ENCODE measurements around the gene ADAM12. TPM values are rescaled to one million over a fixed set of nuclear protein-coding genes. Genes with fewer than 3 reads are reported as not detected.
A peak's percentile ranks its signal among the peaks of the same experiment; 100 is the strongest.

The ADAM12 gene
- total and polyA plus RNA-seq, 2 donors (not counting 3 experiments of a cell fraction or from before 2014, with no cell fraction given), result 0.22 to 0.33 TPM

DNA sequence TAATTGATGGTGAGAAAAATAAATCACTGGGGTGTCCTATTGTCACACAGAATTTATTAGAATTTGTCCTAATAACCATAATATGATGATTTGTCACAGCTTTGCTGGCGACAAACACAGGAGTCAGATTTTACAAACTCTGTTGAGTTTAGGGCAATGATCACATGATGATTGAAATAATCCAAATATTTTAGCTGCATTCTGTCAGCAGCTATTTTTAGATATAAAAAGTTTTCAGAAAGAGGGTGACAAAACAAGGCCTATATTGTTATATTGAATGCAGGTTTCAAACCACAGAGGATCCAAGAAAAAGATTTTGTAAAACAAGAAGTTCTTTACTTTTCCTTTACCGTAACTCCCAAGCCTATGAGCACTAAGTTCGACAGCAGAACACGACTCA, 178.8 kb downstream of the ADAM12 start:
- no peak for DNase-seq (ENCODE audit: low read depth, low spot score)
- POLR2A ChIA-PET, result no interaction called here
- Histone ChIP-seq H3K79me2 (ENCODE audit: control insufficient read depth, insufficient read depth, low read length) (no peaks in the 10 kb centered on the region), H3K27me3 (ENCODE audit: control insufficient read depth in 2 of 2, insufficient read depth in 2 of 2, low read length in 2 of 2) (no peaks in the 10 kb centered on the region), H3K36me3 (ENCODE audit: control insufficient read depth in 2 of 2, extremely low read depth in 1 of 2, insufficient read depth in 2 of 2, low read length in 2 of 2) (no peaks in the 10 kb centered on the region), H3K9me3 (replicated peaks; ENCODE audit: control insufficient read depth, insufficient read depth, low read length) (no peaks in the 10 kb centered on the region), H3K4me1 (ENCODE audit: control insufficient read depth, extremely low read depth, insufficient read depth, low read length) (no peaks in the 10 kb centered on the region), H3K9me1 (replicated peaks; ENCODE audit: control insufficient read depth, extremely low read depth, insufficient read depth, low read length) (no peaks in the 10 kb centered on the region), H3K9ac (replicated peaks; ENCODE audit: extremely low read depth, insufficient read depth, low read length) (no peak overlapping the region), H3K4me2 (ENCODE audit: insufficient read depth, low read length) (no peak overlapping the region), H3K27ac (ENCODE audit: insufficient read depth, low read depth, low read length) (no peak overlapping the region), H3K4me3 (replicated peaks in 1 of 3; ENCODE audit: insufficient read depth in 1 of 3, low read depth in 1 of 3, low read length in 3 of 3) (no peak overlapping the region), H4K20me1 (replicated peaks; ENCODE audit: control insufficient read depth, extremely low read depth, insufficient read depth, low read length) (no peaks in the 10 kb centered on the region), H2AFZ (ENCODE audit: low read depth, low read length) (no peak overlapping the region)
- intact Hi-C loops (cut with micrococcal nuclease) (no loop called here), dilution Hi-C loops (cut with MboI; ENCODE audit: extremely low pct_ligation_motif_present, low sequenced_read_pairs) (no loop called here)
- CTCF ChIA-PET, result interaction anchor here (1.2 kb wide), 1 partner anchor 338 kb away, joined by 3 read pairs; no protein-coding TSS in a partner anchor
- no TSS peak for BruUV-seq (replicated peaks)
- FAIRE-seq, result no peak
- TF ChIP-seq FOS (IDR thresholded peaks at IDR 0.05; ENCODE audit: borderline replicate concordance, insufficient read depth, low read length), result no peak
- TF ChIP-seq, protein P1, sequence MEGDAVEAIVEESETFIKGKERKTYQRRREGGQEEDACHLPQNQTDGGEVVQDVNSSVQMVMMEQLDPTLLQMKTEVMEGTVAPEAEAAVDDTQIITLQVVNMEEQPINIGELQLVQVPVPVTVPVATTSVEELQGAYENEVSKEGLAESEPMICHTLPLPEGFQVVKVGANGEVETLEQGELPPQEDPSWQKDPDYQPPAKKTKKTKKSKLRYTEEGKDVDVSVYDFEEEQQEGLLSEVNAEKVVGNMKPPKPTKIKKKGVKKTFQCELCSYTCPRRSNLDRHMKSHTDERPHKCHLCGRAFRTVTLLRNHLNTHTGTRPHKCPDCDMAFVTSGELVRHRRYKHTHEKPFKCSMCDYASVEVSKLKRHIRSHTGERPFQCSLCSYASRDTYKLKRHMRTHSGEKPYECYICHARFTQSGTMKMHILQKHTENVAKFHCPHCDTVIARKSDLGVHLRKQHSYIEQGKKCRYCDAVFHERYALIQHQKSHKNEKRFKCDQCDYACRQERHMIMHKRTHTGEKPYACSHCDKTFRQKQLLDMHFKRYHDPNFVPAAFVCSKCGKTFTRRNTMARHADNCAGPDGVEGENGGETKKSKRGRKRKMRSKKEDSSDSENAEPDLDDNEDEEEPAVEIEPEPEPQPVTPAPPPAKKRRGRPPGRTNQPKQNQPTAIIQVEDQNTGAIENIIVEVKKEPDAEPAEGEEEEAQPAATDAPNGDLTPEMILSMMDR (IDR thresholded peaks at IDR 0.05; ENCODE audit: extremely low read depth in 1 of 2, insufficient read depth in 1 of 2, low read depth in 1 of 2, low read length in 2 of 2), result no peak
- TF ChIP-seq GATA2 (IDR thresholded peaks at IDR 0.05; ENCODE audit: insufficient read depth, insufficient read length, low read depth, low read length), result no peak
- no peak for TF ChIP-seq JUN (IDR thresholded peaks at IDR 0.05; ENCODE audit: borderline replicate concordance, insufficient read depth, insufficient read length, low read depth)

GRCh38 chr10:126208726-126209302, 179.5 kb downstream of the ADAM12 start:
- Histone ChIP-seq H3K9ac (replicated peaks; ENCODE audit: extremely low read depth, insufficient read depth, low read length) (no peak overlapping the region), H3K4me2 (ENCODE audit: insufficient read depth, low read length) (no peak overlapping the region), H4K20me1 (replicated peaks; ENCODE audit: control insufficient read depth, extremely low read depth, insufficient read depth, low read length) (no peaks in the 10 kb centered on the region), H3K27ac (ENCODE audit: insufficient read depth, low read depth, low read length) (no peak overlapping the region), H3K27me3 (ENCODE audit: control insufficient read depth in 2 of 2, insufficient read depth in 2 of 2, low read length in 2 of 2) (no peaks in the 10 kb centered on the region), H3K79me2 (ENCODE audit: control insufficient read depth, insufficient read depth, low read length) (no peaks in the 10 kb centered on the region), H3K9me3 (replicated peaks; ENCODE audit: control insufficient read depth, insufficient read depth, low read length) (no peaks in the 10 kb centered on the region), H3K36me3 (ENCODE audit: control insufficient read depth in 2 of 2, extremely low read depth in 1 of 2, insufficient read depth in 2 of 2, low read length in 2 of 2) (no peaks in the 10 kb centered on the region), H3K9me1 (replicated peaks; ENCODE audit: control insufficient read depth, extremely low read depth, insufficient read depth, low read length) (no peaks in the 10 kb centered on the region), H3K4me1 (ENCODE audit: control insufficient read depth, extremely low read depth, insufficient read depth, low read length) (no peaks in the 10 kb centered on the region), H3K4me3 (replicated peaks in 1 of 3; ENCODE audit: insufficient read depth in 1 of 3, low read depth in 1 of 3, low read length in 3 of 3) (no peak overlapping the region), H2AFZ (ENCODE audit: low read depth, low read length) (no peak overlapping the region)
- ChIA-PET POLR2A (interaction anchor here (0.7 kb wide), 1 partner anchor 1970 kb away, joined by 4 read pairs; no protein-coding TSS in a partner anchor), CTCF (interaction anchor here (0.6 to 1.2 kb wide), 3 partner anchors 339 to 618 kb away, joined by 3 read pairs; no protein-coding TSS in a partner anchor)
- TF ChIP-seq FOS (IDR thresholded peaks at IDR 0.05; ENCODE audit: borderline replicate concordance, insufficient read depth, low read length), result no peak
- TF ChIP-seq MAX (IDR thresholded peaks at IDR 0.05; ENCODE audit: insufficient read depth, insufficient read length), result no peak
- TF ChIP-seq POLR2AphosphoS5 (IDR thresholded peaks at IDR 0.05; ENCODE audit: insufficient read depth, low read depth, low read length), result no peak
- TF ChIP-seq GATA2 (IDR thresholded peaks at IDR 0.05; ENCODE audit: insufficient read depth, insufficient read length, low read depth, low read length), result no peak
- TF ChIP-seq, protein P1 (IDR thresholded peaks at IDR 0.05; ENCODE audit: extremely low read depth in 1 of 2, insufficient read depth in 1 of 2, low read depth in 1 of 2, low read length in 2 of 2), result no peak
- TF ChIP-seq JUN (IDR thresholded peaks at IDR 0.05; ENCODE audit: borderline replicate concordance, insufficient read depth, insufficient read length, low read depth), result no peak
- no peak for TF ChIP-seq POLR2A (IDR thresholded peaks at IDR 0.05; ENCODE audit: low read depth, low read length)
- TF ChIP-seq EZH2 (IDR thresholded peaks at IDR 0.05; ENCODE audit: borderline replicate concordance, low read depth, low read length, severe bottlenecking), result no peak
- intact Hi-C loops (cut with micrococcal nuclease), result no loop called here
- FAIRE-seq, result no peak
- DNase-seq (ENCODE audit: low read depth, low spot score), result peak; percentile 3
- dilution Hi-C loops (cut with MboI; ENCODE audit: extremely low pct_ligation_motif_present, low sequenced_read_pairs), result no loop called here
- BruUV-seq (replicated peaks), result no TSS peak
